ENCODE measurements around the gene TMEM238L. TPM values are rescaled to one million over a fixed set of nuclear protein-coding genes. Genes with fewer than 3 reads are reported as not detected.

TMEM238L gene
- total and polyA plus RNA-seq, 2 of the 8 experiments (the other 6 are each of a cell fraction or from before 2014, with no cell fraction given): not detected

GRCh38 chr17:10821054-10821453, 17.2 kb upstream of the TMEM238L start (continued):
- TF ChIP-seq CHD1 (IDR thresholded peaks at IDR 0.05; ENCODE audit: low read depth, low read length): no peak
- no peak for TF ChIP-seq TEAD4 (IDR thresholded peaks at IDR 0.05; ENCODE audit: low read depth, low read length)
